Cardiac fibroblast (primary cell): Measurements from ENCODE around the gene MRPL46.
A peak's percentile ranks its signal among the peaks of the same experiment; 100 is the strongest.
"Not testable (repeated sequence)": the region's sequence is repeated elsewhere in the genome, so short reads cannot be mapped to it uniquely, and the experiment has no call there.

ENCODE experiments used
- DNase-seq, 2 donors: peaks; one replicate each; pipeline versions ENCODE4 v3.0.0 to v3.0.0-alpha.2; 2010; ENCODE audit warnings: low read depth in 2 of 2
- H3K4me3 ChIP-seq, 2 donors: replicated peaks in 1 of 2; 1 replicate in 1 of 2; 2 replicates in 1 of 2; pipeline ENCODE4 v1.5.1; 2011; ENCODE audit warnings: low read depth in 2 of 2, low read length in 2 of 2, mild to moderate bottlenecking in 2 of 2, moderate library complexity in 1 of 2
- CTCF ChIP-seq: IDR thresholded peaks from one replicate; pipeline ENCODE4 v1.5.1; 2011; ENCODE audit warnings: low read depth, mild to moderate bottlenecking, low read length, inconsistent platforms

The MRPL46 gene

DNA sequence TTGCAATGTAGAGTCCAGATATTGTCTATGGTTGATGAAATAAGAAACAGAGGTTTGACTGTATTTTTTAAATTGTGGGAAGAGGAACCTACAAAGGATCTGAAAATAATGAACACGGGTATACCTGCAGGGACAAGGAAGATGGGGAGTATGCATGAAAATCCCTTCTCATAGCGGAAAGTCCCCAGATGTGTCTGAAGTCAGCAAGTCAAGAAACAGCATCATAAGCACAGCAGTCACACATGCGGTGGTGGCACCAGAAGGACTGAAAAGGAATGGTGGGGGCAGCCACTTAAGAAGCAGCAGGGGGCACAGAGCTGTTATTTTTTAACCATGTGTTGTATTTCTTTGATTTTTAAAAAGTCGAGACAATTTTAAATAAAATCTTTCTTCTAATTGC lies 5.0 kb upstream of the MRPL46 start:
- no peak overlapping the region for H3K4me3 ChIP-seq
- no peak for DNase-seq
- no peak for TF ChIP-seq CTCF

- no peak for TF ChIP-seq CTCF
- no peak for DNase-seq
- H3K4me3 ChIP-seq: no peak overlapping the region
Measured at GRCh38 chr15:88470625-88471372, 3.6 kb upstream of the MRPL46 start.

DNA sequence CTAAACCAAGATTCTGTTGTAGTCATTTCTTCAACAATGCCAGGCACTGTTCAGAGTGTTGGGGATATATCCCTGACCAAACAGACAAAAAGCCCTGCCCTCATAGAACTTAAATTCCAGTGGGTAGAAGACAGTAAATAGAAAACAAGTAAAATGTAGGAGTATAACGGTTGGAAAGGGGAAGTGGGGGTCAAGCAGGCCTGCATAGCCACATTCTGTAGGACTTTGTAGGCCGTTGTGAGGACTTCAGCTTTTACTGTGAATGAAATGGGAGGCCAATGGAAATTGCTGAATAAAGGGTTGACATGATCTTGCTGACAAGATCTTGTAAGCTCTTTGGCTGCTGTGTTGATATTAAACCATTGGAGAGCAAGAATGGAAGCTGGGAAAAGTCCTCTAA lies 2.1 kb upstream of the MRPL46 start:
- no peak overlapping the region for H3K4me3 ChIP-seq
- no peak for TF ChIP-seq CTCF
- no peak for DNase-seq

- DNase-seq: not testable (repeated sequence)
- peak overlapping the region in 1 of 2 donors; percentile 95 for H3K4me3 ChIP-seq
Measured at GRCh38 chr15:88468721-88469120, 1.5 kb upstream of the MRPL46 start.

DNA sequence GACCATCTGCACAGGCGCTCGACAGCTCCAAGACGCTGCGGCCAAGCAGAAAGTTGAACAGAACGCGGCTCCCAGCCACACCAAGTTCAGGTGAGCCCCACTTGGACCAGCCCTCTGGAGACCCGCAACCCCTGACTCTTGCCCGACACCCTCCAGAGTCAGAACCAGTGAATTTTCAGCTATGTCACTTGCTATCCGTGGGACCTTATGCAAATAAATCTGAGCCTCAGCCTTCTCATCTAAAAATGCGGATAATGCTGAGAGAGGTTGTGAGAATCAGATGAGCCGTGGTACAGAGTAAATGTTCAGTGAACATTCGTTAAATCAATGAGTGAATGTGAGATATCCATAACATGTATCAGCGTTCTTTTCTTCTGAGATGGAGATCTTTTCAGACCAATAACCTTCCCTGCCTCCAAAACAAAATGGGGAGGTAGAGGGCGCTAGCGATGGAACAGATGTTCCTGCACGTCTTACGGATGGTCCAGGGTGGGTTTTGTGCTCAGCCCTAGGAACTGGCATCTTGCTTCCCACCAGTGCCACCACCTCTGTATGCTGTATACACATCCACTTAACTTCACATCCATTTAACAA lies 844 bp upstream of the MRPL46 start:
- DNase-seq: peak; percentile 19 to 35
- peak overlapping the region; percentile 94 to 95 for H3K4me3 ChIP-seq
- TF ChIP-seq CTCF: peak; percentile 46

GRCh38 chr15:88465633-88466224 lies 1.5 kb downstream of the MRPL46 start:
- TF ChIP-seq CTCF: no peak
- DNase-seq: peak; percentile 53 to 67
- no peak overlapping the region for H3K4me3 ChIP-seq

DNA sequence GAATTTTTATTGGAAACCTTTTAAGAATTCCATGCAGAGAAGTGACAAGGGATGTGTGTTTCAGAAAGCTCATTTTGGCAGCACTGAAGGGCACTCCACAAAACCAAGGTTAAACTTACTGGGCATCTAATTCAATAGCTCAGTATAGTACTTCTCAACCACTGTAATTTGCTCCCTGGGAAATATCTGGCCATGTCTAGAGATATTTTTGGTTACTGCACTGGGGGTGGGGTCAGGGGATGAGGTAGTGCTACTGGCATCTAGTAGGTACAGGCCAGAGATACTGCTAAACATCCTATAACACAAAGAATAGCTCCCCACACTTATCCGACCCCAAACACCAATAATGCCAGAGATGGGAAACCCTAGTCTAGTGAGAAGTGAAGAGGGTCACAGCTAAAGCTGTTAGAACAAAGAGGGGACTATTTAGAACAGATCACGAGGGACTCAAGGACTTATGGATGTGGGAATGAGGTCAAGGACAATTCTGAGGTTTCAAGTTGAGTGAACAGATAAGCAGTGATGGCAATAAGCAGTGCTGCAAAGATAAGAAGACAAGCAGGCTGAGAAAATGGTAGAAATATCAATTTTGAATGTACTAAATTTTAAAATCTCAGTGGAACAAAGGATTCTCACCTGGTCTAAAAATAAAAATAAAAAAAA lies 3.2 kb downstream of the MRPL46 start:
- DNase-seq: no peak
- TF ChIP-seq CTCF: no peak
- H3K4me3 ChIP-seq: no peak overlapping the region
